ENCODE data around the gene DLG1.
"Not testable (repeated sequence)": the region's sequence is repeated elsewhere in the genome, so short reads cannot be mapped to it uniquely, and the experiment has no call there.

Gene DLG1

GRCh38 chr3:197211698-197212097 is 86.7 kb downstream of the DLG1 start:
- DNase-seq (ENCODE audit: low read depth) = not testable (repeated sequence)

- DNase-seq (ENCODE audit: low read depth) = no peak
These were observed 88.8 kb downstream of the DLG1 start for GRCh38 chr3:197209366-197210260.

- no peak for DNase-seq (ENCODE audit: low read depth)
These were observed 91.5 kb downstream of the DLG1 start for GRCh38 chr3:197206913-197207312.

GRCh38 chr3:197205675-197206074 is 92.7 kb downstream of the DLG1 start:
- no peak for DNase-seq (ENCODE audit: low read depth)

- DNase-seq (ENCODE audit: low read depth) = no peak
These were observed 93.1 kb downstream of the DLG1 start for GRCh38 chr3:197205265-197205664.

- DNase-seq (ENCODE audit: low read depth) = no peak
These were observed 93.7 kb downstream of the DLG1 start for GRCh38 chr3:197204736-197205135.

- DNase-seq (ENCODE audit: low read depth) = no peak
These were observed 94.7 kb downstream of the DLG1 start for GRCh38 chr3:197203714-197204146.

- no peak for DNase-seq (ENCODE audit: low read depth)
These were observed 95.7 kb downstream of the DLG1 start for GRCh38 chr3:197202694-197203093.

GRCh38 chr3:197201791-197202452 is 96.5 kb downstream of the DLG1 start:
- no peak for DNase-seq (ENCODE audit: low read depth)

- not testable (repeated sequence) for DNase-seq (ENCODE audit: low read depth)
These were observed 97.6 kb downstream of the DLG1 start for GRCh38 chr3:197200856-197201255.

GRCh38 chr3:197197334-197197733 is 101.1 kb downstream of the DLG1 start:
- no peak for DNase-seq (ENCODE audit: low read depth)

GRCh38 chr3:197196192-197196591 is 102.2 kb downstream of the DLG1 start:
- no peak for DNase-seq (ENCODE audit: low read depth)

GRCh38 chr3:197195326-197195725 is 103.1 kb downstream of the DLG1 start:
- no peak for DNase-seq (ENCODE audit: low read depth)

GRCh38 chr3:197193759-197194158 is 104.7 kb downstream of the DLG1 start:
- DNase-seq (ENCODE audit: low read depth) = not testable (repeated sequence)

- no peak for DNase-seq (ENCODE audit: low read depth)
These were observed 106.5 kb downstream of the DLG1 start for GRCh38 chr3:197191897-197192296.

- DNase-seq (ENCODE audit: low read depth) = no peak
These were observed 108.8 kb downstream of the DLG1 start for GRCh38 chr3:197189623-197190022.

- DNase-seq (ENCODE audit: low read depth) = no peak
These were observed 109.4 kb downstream of the DLG1 start for GRCh38 chr3:197188963-197189362.

- DNase-seq (ENCODE audit: low read depth) = no peak
These were observed 111.4 kb downstream of the DLG1 start for GRCh38 chr3:197186887-197187588.

GRCh38 chr3:197183582-197183981 is 114.8 kb downstream of the DLG1 start:
- DNase-seq (ENCODE audit: low read depth) = no peak

GRCh38 chr3:197181741-197182140 is 116.7 kb downstream of the DLG1 start:
- DNase-seq (ENCODE audit: low read depth) = no peak

GRCh38 chr3:197178998-197179397 is 119.4 kb downstream of the DLG1 start:
- DNase-seq (ENCODE audit: low read depth) = no peak

GRCh38 chr3:197175503-197175902 is 122.9 kb downstream of the DLG1 start:
- no peak for DNase-seq (ENCODE audit: low read depth)

- no peak for DNase-seq (ENCODE audit: low read depth)
These were observed 123.5 kb downstream of the DLG1 start for GRCh38 chr3:197174927-197175326.

Measured in T-helper 22 cell (primary cell).